IPS-15b (cell line): ENCODE measurements around the gene PRDM16.
A peak's percentile ranks its signal among the peaks of the same experiment; 100 is the strongest.

Experiments used
- H3K27me3 ChIP-seq: one replicate; pipeline ENCODE4 v1.6.1; 2013; ENCODE audit warnings: low read length; ENCODE audit not compliant: control insufficient read depth, insufficient read depth
- H3K36me3 ChIP-seq: one replicate; pipeline ENCODE4 v1.6.1; 2013; ENCODE audit warnings: low read length; ENCODE audit not compliant: control insufficient read depth, insufficient read depth
- H3K4me1 ChIP-seq: one replicate; pipeline ENCODE4 v1.6.1; 2013; ENCODE audit warnings: mild to moderate bottlenecking, low read length; ENCODE audit not compliant: control insufficient read depth, insufficient read depth
- H3K4me3 ChIP-seq: one replicate; pipeline ENCODE4 v1.5.1; 2013; ENCODE audit warnings: low read depth, low read length
- H3K9ac ChIP-seq: one replicate; pipeline ENCODE4 v1.6.1; 2013; ENCODE audit warnings: low read depth, mild to moderate bottlenecking, low read length
- H3K9me3 ChIP-seq: one replicate; pipeline ENCODE4 v1.6.1; 2013; ENCODE audit warnings: mild to moderate bottlenecking, low read length; ENCODE audit not compliant: control insufficient read depth, insufficient read depth

The PRDM16 gene

GRCh38 chr1:3472088-3472850 is 403.3 kb downstream of the PRDM16 start:
- Histone ChIP-seq H3K9ac (peak overlapping the region; percentile 65), H3K4me3 (no peak overlapping the region), H3K4me1 (peaks cover 2% of the 10 kb centered on the region), H3K9me3 (no peaks in the 10 kb centered on the region), H3K36me3 (peaks cover 37% of the 10 kb centered on the region), H3K27me3 (no peaks in the 10 kb centered on the region)

DNA sequence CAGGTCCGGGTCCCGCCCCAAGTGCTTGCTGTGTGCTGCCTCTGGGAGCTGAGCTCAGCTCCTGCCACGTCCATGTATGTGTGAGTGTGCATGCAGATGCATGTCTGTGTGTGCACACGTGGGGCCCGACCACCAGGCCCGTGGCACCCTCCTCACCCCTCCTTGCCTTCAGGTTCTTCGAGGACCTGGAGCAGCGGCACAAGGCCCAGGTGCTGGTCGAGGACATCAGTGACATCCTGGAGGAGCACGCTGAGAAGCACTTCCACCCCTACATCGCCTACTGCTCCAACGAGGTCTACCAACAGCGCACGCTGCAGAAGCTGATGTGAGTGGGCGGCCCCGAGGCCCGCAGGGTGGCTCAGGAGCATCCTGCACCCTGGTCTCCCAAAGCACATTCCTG is 403.9 kb downstream of the PRDM16 start:
- H3K27me3 ChIP-seq: no peaks in the 10 kb centered on the region
- no peaks in the 10 kb centered on the region for H3K9me3 ChIP-seq
- H3K4me1 ChIP-seq: peaks cover 2% of the 10 kb centered on the region
- no peak overlapping the region for H3K4me3 ChIP-seq
- H3K9ac ChIP-seq: no peak overlapping the region
- H3K36me3 ChIP-seq: peaks cover 43% of the 10 kb centered on the region

DNA sequence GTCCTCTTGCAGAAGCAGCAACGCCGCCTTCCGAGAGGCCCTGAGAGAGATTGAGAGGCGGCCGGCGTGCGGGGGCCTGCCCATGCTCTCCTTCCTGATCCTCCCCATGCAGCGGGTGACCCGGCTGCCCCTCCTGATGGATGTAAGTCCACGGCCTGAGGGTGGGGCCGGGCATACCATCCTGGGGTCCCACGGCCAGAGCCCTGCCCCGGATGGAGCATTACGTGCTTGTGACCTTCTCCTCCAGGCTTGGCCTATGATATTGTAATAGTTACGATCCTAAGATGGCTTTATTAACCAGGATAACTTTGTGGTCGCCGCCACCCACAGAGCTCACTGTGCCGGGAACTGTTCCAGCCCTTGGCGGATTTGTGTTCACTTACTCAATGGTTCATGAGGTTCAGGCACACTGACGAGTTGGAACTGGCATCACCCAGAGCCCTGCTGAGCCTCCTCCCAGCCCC is 404.4 kb downstream of the PRDM16 start:
- H3K9ac ChIP-seq: no peak overlapping the region
- no peaks in the 10 kb centered on the region for H3K27me3 ChIP-seq
- H3K9me3 ChIP-seq: no peaks in the 10 kb centered on the region
- H3K36me3 ChIP-seq: peaks cover 48% of the 10 kb centered on the region
- H3K4me3 ChIP-seq: no peak overlapping the region
- peaks cover 2% of the 10 kb centered on the region for H3K4me1 ChIP-seq

DNA sequence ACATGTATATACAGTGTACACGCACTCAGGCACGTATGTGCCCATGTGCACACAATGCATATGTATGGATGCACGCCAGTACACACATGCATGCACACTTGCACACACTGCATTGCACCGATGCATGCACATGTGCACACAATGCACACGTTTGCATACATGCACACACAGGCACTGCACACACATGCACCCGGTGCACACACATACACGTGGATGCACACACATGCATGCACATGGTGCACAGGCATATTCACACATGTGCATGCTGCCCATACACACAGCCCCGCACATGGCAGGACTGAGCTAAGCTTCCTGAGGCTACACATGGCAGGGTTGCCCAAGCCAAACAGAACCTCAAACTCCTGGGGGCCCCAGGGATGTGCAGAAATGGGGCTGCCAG is 405.0 kb downstream of the PRDM16 start:
- Histone ChIP-seq H3K4me3 (no peak overlapping the region), H3K9me3 (no peaks in the 10 kb centered on the region), H3K27me3 (no peaks in the 10 kb centered on the region), H3K9ac (no peak overlapping the region), H3K4me1 (peaks cover 2% of the 10 kb centered on the region), H3K36me3 (peaks cover 50% of the 10 kb centered on the region)

DNA sequence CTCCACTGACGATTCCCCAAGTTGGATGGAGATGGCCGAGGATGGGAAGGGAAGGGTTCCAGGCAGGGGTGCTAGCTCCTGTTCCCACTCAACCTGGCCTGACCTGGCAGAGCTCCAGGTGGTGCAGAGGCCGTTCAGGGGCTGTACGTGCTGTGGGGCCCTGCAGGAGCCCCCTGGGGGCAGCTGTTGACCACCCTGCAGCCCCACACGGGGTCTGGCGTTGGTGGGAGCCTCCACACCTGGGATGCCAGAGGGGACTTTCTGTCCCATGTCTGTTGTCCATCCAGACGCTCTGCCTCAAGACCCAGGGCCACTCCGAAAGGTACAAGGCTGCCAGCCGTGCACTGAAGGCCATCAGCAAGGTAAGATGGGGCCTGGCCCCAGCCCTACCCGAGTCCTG is 405.4 kb downstream of the PRDM16 start:
- peaks cover 50% of the 10 kb centered on the region for H3K36me3 ChIP-seq
- H3K4me1 ChIP-seq: peaks cover 2% of the 10 kb centered on the region
- H3K27me3 ChIP-seq: no peaks in the 10 kb centered on the region
- H3K9me3 ChIP-seq: no peaks in the 10 kb centered on the region
- H3K9ac ChIP-seq: no peak overlapping the region
- no peak overlapping the region for H3K4me3 ChIP-seq

DNA sequence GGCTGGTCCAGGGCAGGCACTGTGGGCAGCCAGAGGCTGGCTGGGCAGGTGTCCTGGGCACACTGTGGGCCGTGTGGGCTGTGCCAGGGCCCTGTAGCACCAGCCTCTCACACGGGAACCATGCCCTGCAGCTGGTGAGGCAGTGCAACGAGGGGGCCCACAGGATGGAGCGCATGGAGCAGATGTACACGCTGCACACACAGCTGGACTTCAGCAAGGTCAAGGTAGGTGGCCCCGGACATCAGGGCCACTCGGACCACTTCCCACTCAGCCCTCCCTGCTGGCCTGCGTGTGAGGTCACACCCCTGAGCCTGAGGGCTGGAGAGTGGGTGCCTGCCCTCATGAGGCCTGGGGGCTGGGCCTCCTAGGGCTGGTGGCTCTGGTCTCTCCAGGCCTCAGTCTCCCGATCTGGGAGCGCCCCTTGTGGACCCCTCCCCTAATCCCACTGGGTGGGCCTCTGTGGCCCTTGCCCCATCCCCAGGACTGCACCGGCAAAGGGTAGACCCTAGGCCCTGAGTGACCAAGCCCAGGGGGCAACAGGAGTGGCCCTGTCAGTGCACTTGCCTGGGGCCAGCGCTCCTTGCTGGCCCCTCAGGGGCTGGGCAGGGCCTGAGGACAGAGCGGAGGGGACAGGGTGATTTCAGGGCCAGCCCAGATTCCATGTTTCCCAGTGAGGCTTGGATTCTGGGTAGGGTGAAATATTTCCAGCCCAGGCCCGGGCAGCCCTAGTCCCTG is 407.0 kb downstream of the PRDM16 start:
- Histone ChIP-seq H3K27me3 (no peaks in the 10 kb centered on the region), H3K9me3 (no peaks in the 10 kb centered on the region), H3K4me1 (peaks cover under 1% of the 10 kb centered on the region), H3K9ac (no peak overlapping the region), H3K4me3 (no peak overlapping the region), H3K36me3 (peaks cover 53% of the 10 kb centered on the region)

- Histone ChIP-seq H3K4me3 (no peak overlapping the region), H3K9me3 (no peaks in the 10 kb centered on the region), H3K27me3 (no peaks in the 10 kb centered on the region), H3K4me1 (no peaks in the 10 kb centered on the region), H3K9ac (no peak overlapping the region), H3K36me3 (peaks cover 53% of the 10 kb centered on the region)
Measured at GRCh38 chr1:3476666-3477065, 407.7 kb downstream of the PRDM16 start.

DNA sequence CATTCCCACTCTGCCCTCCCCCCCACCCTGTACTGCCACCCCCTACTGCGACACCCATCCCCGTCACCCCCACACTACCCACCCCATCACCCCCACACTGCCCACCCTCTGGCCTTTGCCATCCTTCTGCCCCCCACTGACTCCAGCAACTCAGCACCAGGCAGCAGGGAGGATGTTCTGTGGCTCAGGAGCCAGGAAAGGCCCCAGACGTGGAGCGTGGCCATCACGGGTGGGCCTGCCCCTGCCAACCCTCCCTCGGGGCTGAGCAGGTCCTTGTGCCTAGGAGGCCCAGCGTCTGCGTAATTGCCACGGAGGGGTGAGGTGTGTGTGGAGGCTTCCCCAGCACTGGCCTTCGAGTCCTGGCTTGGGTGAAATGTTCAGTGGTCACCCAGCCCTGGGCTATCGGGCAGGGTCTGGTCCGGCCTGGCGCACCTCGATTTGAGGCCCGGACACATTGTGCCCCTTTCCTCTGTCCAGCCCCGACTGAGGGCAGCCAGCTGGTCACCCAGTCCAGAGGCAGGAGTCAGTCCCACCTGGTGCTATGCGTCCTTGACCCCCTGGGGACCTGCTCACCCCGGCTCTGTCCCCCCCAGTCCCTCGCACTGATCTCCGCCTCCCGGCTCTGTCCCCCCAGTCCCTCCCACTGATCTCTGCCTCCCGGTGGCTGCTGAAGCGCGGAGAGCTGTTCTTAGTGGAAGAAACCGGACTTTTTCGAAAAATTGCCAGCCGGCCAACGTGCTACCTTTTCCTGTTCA is 408.4 kb downstream of the PRDM16 start:
- H3K4me1 ChIP-seq: no peaks in the 10 kb centered on the region
- no peak overlapping the region for H3K4me3 ChIP-seq
- H3K36me3 ChIP-seq: peaks cover 53% of the 10 kb centered on the region
- no peak overlapping the region for H3K9ac ChIP-seq
- H3K9me3 ChIP-seq: no peaks in the 10 kb centered on the region
- no peaks in the 10 kb centered on the region for H3K27me3 ChIP-seq

DNA sequence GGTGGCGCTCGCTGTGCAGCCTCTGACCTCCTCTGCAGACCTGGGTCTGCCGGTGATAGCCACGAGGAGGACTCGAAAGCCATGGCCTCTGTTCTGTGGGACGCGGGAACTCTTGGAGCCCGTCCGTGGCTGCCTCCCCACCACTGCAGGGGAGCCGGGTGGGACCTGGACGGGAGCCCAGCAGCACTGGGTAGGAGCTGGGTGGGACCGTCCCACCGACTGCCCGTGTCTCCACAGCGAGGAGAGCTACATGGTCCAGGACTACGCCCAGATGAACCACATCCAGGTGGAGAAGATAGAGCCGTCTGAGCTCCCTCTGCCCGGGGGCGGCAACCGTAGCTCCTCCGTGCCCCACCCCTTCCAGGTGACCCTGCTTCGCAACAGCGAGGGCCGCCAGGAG is 409.2 kb downstream of the PRDM16 start:
- H3K27me3 ChIP-seq: no peaks in the 10 kb centered on the region
- H3K4me3 ChIP-seq: no peak overlapping the region
- H3K36me3 ChIP-seq: peaks cover 49% of the 10 kb centered on the region
- no peaks in the 10 kb centered on the region for H3K4me1 ChIP-seq
- no peak overlapping the region for H3K9ac ChIP-seq
- H3K9me3 ChIP-seq: no peaks in the 10 kb centered on the region

DNA sequence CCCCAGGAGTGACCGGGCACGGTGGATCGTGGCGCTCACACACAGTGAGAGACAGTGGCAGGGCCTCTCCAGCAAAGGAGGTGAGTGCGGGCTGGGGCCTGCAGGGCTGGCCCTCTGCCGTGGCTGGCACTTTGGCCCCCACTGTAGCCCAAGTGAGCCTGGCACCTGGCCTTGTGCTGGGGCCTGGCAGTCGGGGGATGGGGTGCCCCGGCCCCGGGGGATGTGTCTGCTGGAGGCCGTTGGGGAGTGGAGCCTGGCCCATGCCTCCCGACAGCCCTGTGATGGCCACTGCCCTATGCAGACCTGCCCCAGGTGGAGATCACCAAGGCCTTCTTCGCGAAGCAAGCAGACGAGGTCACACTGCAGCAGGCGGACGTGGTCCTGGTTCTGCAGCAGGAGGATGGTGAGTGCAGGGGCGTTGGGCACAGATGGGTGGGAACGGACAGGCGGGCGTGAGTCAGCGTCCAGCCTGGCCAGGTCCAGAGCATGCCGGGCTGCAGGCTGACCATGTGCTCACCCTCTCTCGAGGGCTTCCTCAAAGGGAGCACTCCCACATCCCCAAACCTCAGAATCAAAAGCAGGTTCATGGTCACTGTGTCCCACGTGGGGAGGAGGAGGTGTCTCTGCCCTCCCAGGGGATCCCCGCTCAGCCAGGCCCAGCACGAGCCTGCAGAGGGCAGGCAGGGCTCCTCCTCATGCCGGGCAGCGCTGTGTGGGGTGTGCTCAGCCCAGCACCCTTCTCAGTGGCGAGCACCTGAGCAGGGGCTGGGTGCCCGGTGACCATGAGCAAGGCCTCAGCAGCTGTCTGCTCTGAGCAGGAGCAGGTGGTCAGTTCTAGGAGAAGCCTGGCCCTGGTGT is 410.7 kb downstream of the PRDM16 start:
- Histone ChIP-seq H3K4me3 (no peak overlapping the region), H3K36me3 (peaks cover 35% of the 10 kb centered on the region), H3K4me1 (no peaks in the 10 kb centered on the region), H3K9me3 (no peaks in the 10 kb centered on the region), H3K27me3 (no peaks in the 10 kb centered on the region), H3K9ac (no peak overlapping the region)

DNA sequence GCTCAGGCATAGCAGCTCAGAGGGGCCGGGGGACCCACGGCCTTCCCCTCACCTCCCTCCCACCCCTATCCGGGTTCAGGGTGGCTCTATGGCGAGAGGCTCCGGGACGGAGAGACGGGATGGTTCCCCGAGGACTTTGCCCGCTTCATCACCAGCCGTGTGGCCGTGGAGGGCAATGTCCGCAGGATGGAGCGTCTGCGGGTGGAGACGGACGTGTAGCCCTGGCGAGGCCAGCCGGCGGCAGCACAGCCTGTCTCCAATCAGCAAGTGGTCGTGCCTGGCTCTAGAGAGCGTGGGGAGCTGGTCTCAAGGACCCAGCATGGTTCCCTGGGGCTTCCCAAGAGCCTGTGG is 411.3 kb downstream of the PRDM16 start:
- no peaks in the 10 kb centered on the region for H3K27me3 ChIP-seq

More for the DNA sequence above, 411.3 kb downstream of the PRDM16 start:
- no peak overlapping the region for H3K9ac ChIP-seq
- H3K9me3 ChIP-seq: no peaks in the 10 kb centered on the region
- H3K4me3 ChIP-seq: no peak overlapping the region
- peaks cover 35% of the 10 kb centered on the region for H3K36me3 ChIP-seq
- no peaks in the 10 kb centered on the region for H3K4me1 ChIP-seq
